Esophagus squamous epithelium (tissue), 5 donors: ENCODE results near the gene ABCA6. TPM values are rescaled to one million over a fixed set of nuclear protein-coding genes. Genes with fewer than 3 reads are reported as not detected.

ENCODE experiments used
- DNase-seq: peaks from one replicate; lab custom pipeline; 2025; lab: John Stamatoyannopoulos, UW
- H3K27ac ChIP-seq, 4 donors: fragments of 200-600 bp; sonication (generic); one replicate each; pipeline ENCODE4 v1.5.1; 2016 to 2019; ENCODE audit warnings: mild to moderate bottlenecking in 1 of 4
- H3K27me3 ChIP-seq, 4 donors: fragments of 200-600 bp; sonication (generic); 1 replicate in 3 of 4; 2 replicates in 1 of 4; pipeline versions ENCODE4 v1.5.1 to v1.6.0; 2017 to 2021; ENCODE audit warnings: antibody characterized with exemption in 1 of 4
- H3K36me3 ChIP-seq, 3 donors: fragments of 200-600 bp; sonication (generic); one replicate each; pipeline ENCODE4 v1.5.1; 2016 to 2019
- H3K4me1 ChIP-seq, 3 donors: fragments of 200-600 bp; sonication (generic); one replicate each; pipeline ENCODE4 v1.5.1; 2017 to 2019
- H3K4me3 ChIP-seq, 4 donors: fragments of 200-600 bp; sonication (generic); 1 replicate in 3 of 4; 2 replicates in 1 of 4; pipeline ENCODE4 v1.5.1; 2016 to 2019; ENCODE audit warnings: mild to moderate bottlenecking in 2 of 4, moderate library complexity in 1 of 4
- H3K9me3 ChIP-seq, 3 donors: fragments of 200-600 bp; sonication (generic); one replicate each; pipeline ENCODE4 v1.5.1; 2016 to 2019
- POLR2A ChIP-seq, 4 donors: fragments of 450-650 bp; IDR thresholded peaks; one replicate each; pipeline ENCODE4 v1.6.1; 2017; ENCODE audit warnings: antibody characterized with exemption in 4 of 4, mild to moderate bottlenecking in 4 of 4, moderate library complexity in 3 of 4
- WGBS, 2 donors: methylation state at CpG; one replicate each; pipeline ENCODE4 v1.1.5; 2018; 5-methylcytosine and 5-hydroxymethylcytosine counted together
- intact Hi-C: fragments of 100-400 bp; cut with DNase I; formaldehyde crosslinking; loops from one replicate; pipeline ENCODE4 v1.15.0; 2022
- total RNA-seq, 4 donors: library from RNA; depleted of rRNA; stranded (reverse); fragments of >200 nt; gene quantifications; one replicate each; pipeline ENCODE4 v1.1.0, GENCODE V29; 2016
- TF ChIP-seq, protein P1 (sequence below), 6 experiments: fragments of 450-650 bp in 4 of 6; fragments of 200-600 bp in 2 of 6; sonication (generic) in 2 of 6; IDR thresholded peaks; one replicate each; pipeline ENCODE4 v1.5.1; 2016 to 2019; ENCODE audit warnings: antibody characterized with exemption in 6 of 6, mild to moderate bottlenecking in 4 of 6, moderate library complexity in 4 of 6
- donor health status: DM: yes; HTN: yes; CAD: no.

The ABCA6 gene
- total RNA-seq, 4 donors from 2014 or later, result 4.2 to 52.1 (median 8.9) TPM

DNA sequence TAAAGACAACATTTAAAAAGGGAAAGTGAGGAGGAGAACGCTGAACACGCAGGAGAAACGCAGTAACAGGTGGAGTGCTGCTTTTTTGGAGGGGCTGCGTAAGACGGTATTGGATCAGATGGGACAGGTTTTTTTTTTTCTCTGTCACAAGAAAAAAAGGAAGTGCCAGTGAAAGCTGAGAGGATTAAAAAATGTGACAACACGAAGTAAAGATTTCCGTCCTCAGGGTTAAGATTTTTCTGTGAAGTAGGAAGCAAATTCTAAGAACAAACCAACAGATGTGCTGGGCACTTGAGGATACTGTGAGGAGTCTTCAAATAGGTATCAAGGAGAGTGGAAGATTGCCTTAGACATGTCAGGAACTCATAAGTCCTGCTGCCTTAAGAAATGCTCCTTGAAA, 75.2 kb downstream of the ABCA6 start:
- Histone ChIP-seq H3K4me1 (no peaks in the 10 kb centered on the region), H3K9me3 (no peaks in the 10 kb centered on the region), H3K4me3 (no peak overlapping the region), H3K27me3 (no peaks in the 10 kb centered on the region), H3K27ac (no peak overlapping the region), H3K36me3 (no peaks in the 10 kb centered on the region)
- TF ChIP-seq, protein P1, sequence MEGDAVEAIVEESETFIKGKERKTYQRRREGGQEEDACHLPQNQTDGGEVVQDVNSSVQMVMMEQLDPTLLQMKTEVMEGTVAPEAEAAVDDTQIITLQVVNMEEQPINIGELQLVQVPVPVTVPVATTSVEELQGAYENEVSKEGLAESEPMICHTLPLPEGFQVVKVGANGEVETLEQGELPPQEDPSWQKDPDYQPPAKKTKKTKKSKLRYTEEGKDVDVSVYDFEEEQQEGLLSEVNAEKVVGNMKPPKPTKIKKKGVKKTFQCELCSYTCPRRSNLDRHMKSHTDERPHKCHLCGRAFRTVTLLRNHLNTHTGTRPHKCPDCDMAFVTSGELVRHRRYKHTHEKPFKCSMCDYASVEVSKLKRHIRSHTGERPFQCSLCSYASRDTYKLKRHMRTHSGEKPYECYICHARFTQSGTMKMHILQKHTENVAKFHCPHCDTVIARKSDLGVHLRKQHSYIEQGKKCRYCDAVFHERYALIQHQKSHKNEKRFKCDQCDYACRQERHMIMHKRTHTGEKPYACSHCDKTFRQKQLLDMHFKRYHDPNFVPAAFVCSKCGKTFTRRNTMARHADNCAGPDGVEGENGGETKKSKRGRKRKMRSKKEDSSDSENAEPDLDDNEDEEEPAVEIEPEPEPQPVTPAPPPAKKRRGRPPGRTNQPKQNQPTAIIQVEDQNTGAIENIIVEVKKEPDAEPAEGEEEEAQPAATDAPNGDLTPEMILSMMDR (IDR thresholded peaks at IDR 0.05), result no peak
- no peak for TF ChIP-seq POLR2A (IDR thresholded peaks at IDR 0.05)
- no peak for DNase-seq
- intact Hi-C loops, result no loop called here
- 67 to 76% methylated on average over 7 of the region's 7 CpGs for WGBS, 2 donors

DNA sequence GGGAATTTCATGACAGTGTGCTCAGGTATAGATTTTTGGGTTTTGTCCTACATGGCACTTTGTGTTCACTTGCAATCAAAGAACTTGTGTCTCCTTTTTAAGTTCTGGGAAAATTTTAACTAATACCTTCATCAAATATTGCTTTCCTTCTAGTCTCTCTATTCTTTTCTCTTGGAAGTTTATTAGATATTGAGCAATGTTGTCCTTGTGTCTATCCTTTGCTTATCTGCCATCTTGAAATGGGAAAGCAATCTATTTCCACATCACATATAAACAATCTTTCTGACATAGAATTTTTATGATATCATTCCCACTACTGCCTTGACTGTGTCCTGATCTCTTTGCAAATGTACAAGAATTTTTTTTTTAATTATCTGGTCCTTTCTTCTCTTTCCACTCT, 76.6 kb downstream of the ABCA6 start:
- H3K36me3 ChIP-seq, result no peaks in the 10 kb centered on the region
- H3K9me3 ChIP-seq, result no peaks in the 10 kb centered on the region
- peaks cover 0 to 5% (median 0%) of the 10 kb centered on the region in 3 donors for H3K4me1 ChIP-seq
- H3K27me3 ChIP-seq, result no peaks in the 10 kb centered on the region
- intact Hi-C loops, result no loop called here
- no peak overlapping the region for H3K4me3 ChIP-seq
- no peak for DNase-seq
- TF ChIP-seq, protein P1 (IDR thresholded peaks at IDR 0.05), result no peak
- TF ChIP-seq POLR2A (IDR thresholded peaks at IDR 0.05), result no peak
- no peak overlapping the region for H3K27ac ChIP-seq

DNA sequence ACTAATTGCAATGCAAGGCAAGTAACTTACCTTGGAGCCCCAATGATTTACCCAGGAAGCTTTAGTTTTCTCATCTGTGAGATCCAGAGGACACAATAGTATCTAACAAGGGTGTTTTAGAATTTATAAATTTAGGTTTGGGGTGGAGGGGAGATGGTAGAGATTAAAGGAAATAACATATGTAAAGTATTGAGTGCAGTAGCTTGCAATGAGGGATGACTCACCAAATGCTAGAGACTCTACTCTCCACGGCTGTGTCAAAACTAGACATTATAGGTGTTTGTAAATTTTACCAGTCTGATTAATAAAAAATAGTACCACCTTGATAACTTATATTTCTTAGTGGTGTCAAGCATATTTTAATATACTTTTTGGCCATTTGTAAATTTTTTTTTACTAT, 77.2 kb downstream of the ABCA6 start:
- no peaks in the 10 kb centered on the region for H3K36me3 ChIP-seq
- no peak overlapping the region for H3K27ac ChIP-seq
- TF ChIP-seq, protein P1 (IDR thresholded peaks at IDR 0.05), result no peak
- H3K9me3 ChIP-seq, result no peaks in the 10 kb centered on the region
- H3K4me1 ChIP-seq, result peaks cover 0 to 5% (median 0%) of the 10 kb centered on the region in 3 donors
- 64 to 65% methylated on average over 1 of the region's 1 CpG for WGBS, 2 donors
- no peak for DNase-seq
- intact Hi-C loops, result no loop called here
- H3K4me3 ChIP-seq, result no peak overlapping the region
- H3K27me3 ChIP-seq, result no peaks in the 10 kb centered on the region

DNA sequence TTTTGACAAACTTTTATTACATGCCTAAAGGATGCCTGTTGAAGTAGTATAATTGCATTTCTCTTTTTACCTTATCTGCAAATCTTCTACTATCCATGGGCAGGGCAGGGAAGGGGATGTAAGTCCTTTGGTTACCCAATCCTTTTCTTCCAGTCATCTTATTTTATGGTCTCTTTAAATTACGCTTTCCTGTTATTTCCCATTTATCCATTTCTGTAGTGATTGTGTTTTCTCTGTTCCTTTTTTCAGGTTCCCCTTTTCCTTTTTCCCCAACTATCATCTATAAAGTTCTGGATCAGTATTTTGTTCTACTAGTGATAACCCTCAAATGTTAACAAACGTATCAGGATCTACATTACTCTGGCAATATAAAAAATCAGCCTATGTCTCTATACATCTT, 77.7 kb downstream of the ABCA6 start:
- no peak for DNase-seq
- Histone ChIP-seq H3K27ac (no peak overlapping the region), H3K4me3 (no peak overlapping the region), H3K36me3 (no peaks in the 10 kb centered on the region), H3K9me3 (no peaks in the 10 kb centered on the region), H3K27me3 (no peaks in the 10 kb centered on the region), H3K4me1 (peaks cover 0 to 5% (median 0%) of the 10 kb centered on the region in 3 donors)
- no peak for TF ChIP-seq POLR2A (IDR thresholded peaks at IDR 0.05)
- TF ChIP-seq, protein P1 (IDR thresholded peaks at IDR 0.05), result no peak
- 70 to 79% methylated on average over 2 of the region's 2 CpGs for WGBS, 2 donors
- intact Hi-C loops, result no loop called here

DNA sequence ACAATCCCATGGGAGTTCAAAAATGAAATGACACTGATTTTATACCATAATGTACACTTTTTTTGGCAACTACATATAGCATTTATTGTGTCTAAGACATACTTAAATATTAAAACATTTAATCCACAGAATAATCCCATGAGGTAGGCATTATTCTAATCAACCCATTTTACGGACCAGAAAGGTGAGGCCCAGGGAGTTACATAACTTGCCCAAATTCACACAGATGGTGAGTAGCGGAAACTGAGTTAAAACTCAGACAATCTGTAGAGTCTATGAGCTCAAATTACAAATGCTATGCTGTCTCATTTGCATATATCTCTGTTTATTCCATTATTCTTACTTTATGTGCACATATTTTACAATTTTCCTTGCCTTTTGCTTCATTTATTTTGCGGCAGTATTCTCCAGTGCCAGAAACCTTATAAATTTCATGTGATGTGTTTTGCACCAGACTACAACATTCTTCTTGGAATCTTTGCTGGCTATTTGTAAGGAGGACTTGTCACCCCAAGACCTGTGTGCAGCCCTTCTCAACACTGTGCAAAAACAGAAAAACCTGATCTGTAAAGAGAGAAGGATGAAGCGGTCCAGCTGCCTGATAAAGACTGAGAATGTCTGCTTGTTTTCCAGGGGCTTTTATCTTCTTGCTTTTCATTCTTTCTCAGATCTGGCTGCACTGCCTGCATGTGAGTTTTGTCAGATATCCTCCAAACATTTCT, 78.7 kb downstream of the ABCA6 start:
- Histone ChIP-seq H3K4me3 (no peak overlapping the region), H3K27me3 (no peaks in the 10 kb centered on the region), H3K27ac (no peak overlapping the region), H3K4me1 (peaks cover 0 to 5% (median 0%) of the 10 kb centered on the region in 3 donors), H3K9me3 (no peaks in the 10 kb centered on the region), H3K36me3 (no peaks in the 10 kb centered on the region)
- TF ChIP-seq, protein P1 (IDR thresholded peaks at IDR 0.05), result no peak
- no peak for TF ChIP-seq POLR2A (IDR thresholded peaks at IDR 0.05)
- intact Hi-C loops, result no loop called here
- no peak for DNase-seq
- WGBS, 2 donors, result 85 to 88% methylated on average over 4 of the region's 4 CpGs
